K562 (cell line): ENCODE data around the gene HRC. TPM values are rescaled to one million over a fixed set of nuclear protein-coding genes. Genes with fewer than 3 reads are reported as not detected.

Source experiments
- BHLHE40 ChIP-seq: IDR thresholded peaks from 2 replicates; pipeline ENCODE4 v1.6.1; 2011; ENCODE audit warnings: low read length, improper control_type of control experiment
- DIDO1 ChIP-seq: fragments of 450-650 bp; IDR thresholded peaks from 2 replicates; pipeline ENCODE4 v1.6.1; 2016; ENCODE audit warnings: low read depth, missing biosample characterization, missing genetic modification characterization
- HDAC6 ChIP-seq: IDR thresholded peaks from 2 replicates; pipeline ENCODE4 v1.6.1; 2012; ENCODE audit warnings: low read depth, mild to moderate bottlenecking, control low read depth, inconsistent platforms, low read length, moderate library complexity
- KDM5B ChIP-seq: fragments of 200-600 bp; sonication (generic); IDR thresholded peaks from 2 replicates; pipeline ENCODE4 v1.6.1; 2012; ENCODE audit warnings: low read depth, mild to moderate bottlenecking, moderate library complexity, low read length, control low read depth, inconsistent platforms; ENCODE audit not compliant: insufficient replicate concordance
- LARP7 ChIP-seq: fragments of 450-650 bp; IDR thresholded peaks from 2 replicates; pipeline ENCODE4 v1.6.1; 2016
- LEF1 ChIP-seq: fragments of 450-650 bp; IDR thresholded peaks from 2 replicates; pipeline ENCODE4 v1.6.1; 2016; ENCODE audit warnings: mild to moderate bottlenecking
- MAFG ChIP-seq: fragments of 450-650 bp; conservative IDR thresholded peaks from 2 replicates; pipeline ENCODE4 v1.6.1; 2016; ENCODE audit warnings: missing genetic modification characterization, missing compliant biosample characterization
- MCM7 ChIP-seq, 2 experiments: fragments of 450-650 bp; IDR thresholded peaks; 2 replicates each; pipeline ENCODE4 v1.6.1; 2016 to 2018
- MYNN ChIP-seq, 2 experiments: sonication (generic); formaldehyde crosslinking in 1 of 2; IDR thresholded peaks; 2 replicates each; pipeline versions ENCODE4 v1.5.0 to v1.6.1; 2016 to 2020; ENCODE audit warnings: antibody characterized with exemption in 1 of 2, missing genetic modification reagents in 1 of 2
- NFIC ChIP-seq: fragments of 450-650 bp; IDR thresholded peaks from 2 replicates; pipeline ENCODE4 v1.6.1; 2017; ENCODE audit warnings: mild to moderate bottlenecking, inconsistent platforms
- PCBP1 ChIP-seq: fragments of 200-400 bp; formaldehyde crosslinking; IDR thresholded peaks from 2 replicates; pipeline ENCODE4 v1.6.1; 2018; ENCODE audit warnings: mild to moderate bottlenecking, low read depth, low read length; ENCODE audit not compliant: poor library complexity, severe bottlenecking
- PHF8 ChIP-seq: fragments of 200-600 bp; sonication (generic); IDR thresholded peaks from 2 replicates; pipeline ENCODE4 v1.6.1; 2012; ENCODE audit warnings: mixed run types, mild to moderate bottlenecking, inconsistent platforms, low read length, moderate library complexity, borderline replicate concordance
- PTBP1 ChIP-seq: fragments of 200-400 bp; formaldehyde crosslinking; IDR thresholded peaks from 2 replicates; pipeline ENCODE4 v1.6.1; 2017; ENCODE audit warnings: low read depth, low read length
- RBFOX2 ChIP-seq: fragments of 200-400 bp; formaldehyde crosslinking; IDR thresholded peaks from 2 replicates; pipeline ENCODE4 v1.6.1; 2017; ENCODE audit warnings: low read depth, mild to moderate bottlenecking, low read length, moderate library complexity
- RBM34 ChIP-seq: fragments of 200-400 bp; formaldehyde crosslinking; IDR thresholded peaks from 2 replicates; pipeline ENCODE4 v1.6.1; 2018; ENCODE audit warnings: low read length, borderline replicate concordance; ENCODE audit not compliant: insufficient read depth
- RBM39 ChIP-seq: fragments of 200-400 bp; formaldehyde crosslinking; optimal IDR thresholded peaks from 2 replicates; pipeline ENCODE3; 2018; ENCODE audit warnings: low read depth, low read length
- SMAD4 ChIP-seq: fragments of 250-450 bp; sonication (Bioruptor Pico); conservative IDR thresholded peaks from 2 replicates; pipeline ENCODE4 v1.8.0; 2021; ENCODE audit warnings: inconsistent platforms, mild to moderate bottlenecking, moderate library complexity
- ZKSCAN8 ChIP-seq: fragments of 200-800 bp; sonication (Bioruptor generic); IDR thresholded peaks from 2 replicates; pipeline ENCODE4 v1.6.1; 2016; ENCODE audit warnings: missing genetic modification characterization, missing compliant biosample characterization
- ZNF41 ChIP-seq: fragments of 250-450 bp; sonication (Bioruptor Pico); conservative IDR thresholded peaks from 2 replicates; pipeline ENCODE4 v1.4.0; 2020; ENCODE audit warnings: mild to moderate bottlenecking
- polyA plus RNA-seq, 8 experiments: library from polyadenylated mRNA; depleted of rRNA in 4 of 8; stranded (reverse) in 5 of 8; unstranded in 3 of 8; fragments of >200 nt; fragmentation: Nextera tagmentation in 2 of 8; fragmentation: Illumina TruSeq in 1 of 8; extraction: Ambion mirVana in 2 of 8; extraction: Trizol in 1 of 8; gene quantifications; 2 replicates each; pipeline versions ENCODE4 v1.2.1 to v1.2.3, GENCODE V29; 2011 to 2014; ENCODE audit warnings: inconsistent platforms in 1 of 8, missing spikeins in 1 of 8
- total RNA-seq, 7 experiments: library from RNA; depleted of rRNA in 6 of 7; stranded (reverse); fragments of >200 nt in 6 of 7; fragmentation: Illumina TruSeq in 2 of 7; extraction: Trizol in 2 of 7; gene quantifications; 2 replicates each; pipeline versions ENCODE4 v1.2.1 to v1.2.3, GENCODE V29; 2011 to 2021; ENCODE audit warnings: low replicate concordance in 1 of 7
- TF ChIP-seq, protein P1 (sequence below): fragments of 450-650 bp; IDR thresholded peaks from 2 replicates; pipeline ENCODE4 v1.6.1; 2016; ENCODE audit warnings: missing biosample characterization, missing genetic modification characterization
- TF ChIP-seq, protein P2 (sequence below): fragments of 450-650 bp; IDR thresholded peaks from 2 replicates; pipeline ENCODE4 v1.7.1; 2018; ENCODE audit warnings: mild to moderate bottlenecking, low read depth; ENCODE audit not compliant: partially characterized antibody
- TF ChIP-seq, protein P3 (sequence below): fragments of 200-800 bp; sonication (Bioruptor generic); IDR thresholded peaks from 2 replicates; pipeline ENCODE4 v1.6.1; 2017; ENCODE audit warnings: missing genetic modification characterization, missing compliant biosample characterization

HRC gene
- total and polyA plus RNA-seq, 9 of the 15 experiments (the other 6 are each of a cell fraction or from before 2014, with no cell fraction given) = 0.66 to 18.7 (median 13.1) TPM

DNA sequence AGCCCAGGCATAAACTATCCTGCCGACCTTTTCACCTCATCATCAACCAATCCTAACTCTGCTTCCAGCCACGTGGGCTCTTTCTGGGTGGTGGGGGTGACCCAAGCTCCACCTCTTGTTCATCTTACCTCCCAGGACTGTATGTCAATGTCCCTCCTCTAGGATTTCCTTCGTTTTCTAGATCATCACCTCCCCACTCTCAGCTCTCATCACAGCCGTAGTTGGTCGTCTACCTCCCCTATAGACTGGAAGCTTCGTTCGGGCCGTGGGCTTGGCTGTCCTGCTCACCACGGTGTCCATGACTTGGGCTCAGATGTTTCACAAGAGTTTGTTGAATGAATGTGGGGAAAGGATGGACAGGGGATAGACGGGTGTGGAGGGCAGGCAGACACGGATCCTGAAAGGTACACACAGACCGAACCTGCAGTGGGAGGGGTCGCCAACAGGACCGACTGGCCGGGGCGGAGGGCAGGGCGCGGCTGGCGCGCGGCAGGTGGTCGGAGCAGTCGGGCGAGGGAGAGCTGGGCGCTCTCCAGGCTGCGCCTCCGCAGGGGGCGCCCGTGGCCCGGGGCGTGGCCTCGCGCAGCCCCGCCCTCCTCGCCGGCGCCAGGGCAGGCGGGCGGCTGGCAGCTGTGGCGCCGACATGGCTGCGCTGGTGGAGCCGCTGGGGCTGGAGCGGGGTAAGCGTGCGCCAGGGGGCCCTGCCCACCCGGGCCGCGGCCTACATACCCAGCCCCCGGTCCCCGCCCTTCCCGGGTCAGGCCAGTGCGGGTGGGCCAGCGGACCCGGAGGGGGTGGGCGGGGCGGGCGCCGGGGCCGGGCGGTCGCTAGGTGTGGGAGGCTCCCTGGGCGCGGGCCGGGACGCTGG lies 41.2 kb downstream of the HRC start, which contains the start of gene LIN7B (continued):
- TF ChIP-seq MAFG (no peak), BHLHE40 (no peak; the same call in 1 of the 2 replicates), LARP7 (no peak), RBM39 (no peak), NFIC (peak; percentile 45), PTBP1 (no peak), PHF8 (peak; percentile 68; the same call in 1 of the 2 replicates), DIDO1 (no peak), LEF1 (no peak), MYNN (IDR thresholded peaks at IDR 0.05) (no peak), MYNN (CRISPR knock-in tag; IDR thresholded peaks at IDR 0.05) (no peak), MCM7 (IDR thresholded peaks at IDR 0.05) (no peak), RBM34 (no peak), HDAC6 (no peak), SMAD4 (peak; percentile 87), PCBP1 (no peak), ZNF41 (CRISPR knock-in tag) (no peak), KDM5B (no peak), ZKSCAN8 (CRISPR knock-in tag) (no peak), RBFOX2 (peak; percentile 69)
- TF ChIP-seq, protein P1, sequence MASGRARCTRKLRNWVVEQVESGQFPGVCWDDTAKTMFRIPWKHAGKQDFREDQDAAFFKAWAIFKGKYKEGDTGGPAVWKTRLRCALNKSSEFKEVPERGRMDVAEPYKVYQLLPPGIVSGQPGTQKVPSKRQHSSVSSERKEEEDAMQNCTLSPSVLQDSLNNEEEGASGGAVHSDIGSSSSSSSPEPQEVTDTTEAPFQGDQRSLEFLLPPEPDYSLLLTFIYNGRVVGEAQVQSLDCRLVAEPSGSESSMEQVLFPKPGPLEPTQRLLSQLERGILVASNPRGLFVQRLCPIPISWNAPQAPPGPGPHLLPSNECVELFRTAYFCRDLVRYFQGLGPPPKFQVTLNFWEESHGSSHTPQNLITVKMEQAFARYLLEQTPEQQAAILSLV (tag) = no peak
- TF ChIP-seq, protein P2, sequence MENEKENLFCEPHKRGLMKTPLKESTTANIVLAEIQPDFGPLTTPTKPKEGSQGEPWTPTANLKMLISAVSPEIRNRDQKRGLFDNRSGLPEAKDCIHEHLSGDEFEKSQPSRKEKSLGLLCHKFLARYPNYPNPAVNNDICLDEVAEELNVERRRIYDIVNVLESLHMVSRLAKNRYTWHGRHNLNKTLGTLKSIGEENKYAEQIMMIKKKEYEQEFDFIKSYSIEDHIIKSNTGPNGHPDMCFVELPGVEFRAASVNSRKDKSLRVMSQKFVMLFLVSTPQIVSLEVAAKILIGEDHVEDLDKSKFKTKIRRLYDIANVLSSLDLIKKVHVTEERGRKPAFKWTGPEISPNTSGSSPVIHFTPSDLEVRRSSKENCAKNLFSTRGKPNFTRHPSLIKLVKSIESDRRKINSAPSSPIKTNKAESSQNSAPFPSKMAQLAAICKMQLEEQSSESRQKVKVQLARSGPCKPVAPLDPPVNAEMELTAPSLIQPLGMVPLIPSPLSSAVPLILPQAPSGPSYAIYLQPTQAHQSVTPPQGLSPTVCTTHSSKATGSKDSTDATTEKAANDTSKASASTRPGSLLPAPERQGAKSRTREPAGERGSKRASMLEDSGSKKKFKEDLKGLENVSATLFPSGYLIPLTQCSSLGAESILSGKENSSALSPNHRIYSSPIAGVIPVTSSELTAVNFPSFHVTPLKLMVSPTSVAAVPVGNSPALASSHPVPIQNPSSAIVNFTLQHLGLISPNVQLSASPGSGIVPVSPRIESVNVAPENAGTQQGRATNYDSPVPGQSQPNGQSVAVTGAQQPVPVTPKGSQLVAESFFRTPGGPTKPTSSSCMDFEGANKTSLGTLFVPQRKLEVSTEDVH = no peak
- TF ChIP-seq, protein P3, sequence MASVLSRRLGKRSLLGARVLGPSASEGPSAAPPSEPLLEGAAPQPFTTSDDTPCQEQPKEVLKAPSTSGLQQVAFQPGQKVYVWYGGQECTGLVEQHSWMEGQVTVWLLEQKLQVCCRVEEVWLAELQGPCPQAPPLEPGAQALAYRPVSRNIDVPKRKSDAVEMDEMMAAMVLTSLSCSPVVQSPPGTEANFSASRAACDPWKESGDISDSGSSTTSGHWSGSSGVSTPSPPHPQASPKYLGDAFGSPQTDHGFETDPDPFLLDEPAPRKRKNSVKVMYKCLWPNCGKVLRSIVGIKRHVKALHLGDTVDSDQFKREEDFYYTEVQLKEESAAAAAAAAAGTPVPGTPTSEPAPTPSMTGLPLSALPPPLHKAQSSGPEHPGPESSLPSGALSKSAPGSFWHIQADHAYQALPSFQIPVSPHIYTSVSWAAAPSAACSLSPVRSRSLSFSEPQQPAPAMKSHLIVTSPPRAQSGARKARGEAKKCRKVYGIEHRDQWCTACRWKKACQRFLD (CRISPR knock-in tag) = 0 out of 2 replicates have a peak, but pooled peaks have one; percentile 37
